ENCODE data around the gene ADISSP. TPM values are rescaled to one million over a fixed set of nuclear protein-coding genes. Genes with fewer than 3 reads are reported as not detected.

The ADISSP gene
- total RNA-seq, 1 donor from 2014 or later, result 24.3 TPM

DNA sequence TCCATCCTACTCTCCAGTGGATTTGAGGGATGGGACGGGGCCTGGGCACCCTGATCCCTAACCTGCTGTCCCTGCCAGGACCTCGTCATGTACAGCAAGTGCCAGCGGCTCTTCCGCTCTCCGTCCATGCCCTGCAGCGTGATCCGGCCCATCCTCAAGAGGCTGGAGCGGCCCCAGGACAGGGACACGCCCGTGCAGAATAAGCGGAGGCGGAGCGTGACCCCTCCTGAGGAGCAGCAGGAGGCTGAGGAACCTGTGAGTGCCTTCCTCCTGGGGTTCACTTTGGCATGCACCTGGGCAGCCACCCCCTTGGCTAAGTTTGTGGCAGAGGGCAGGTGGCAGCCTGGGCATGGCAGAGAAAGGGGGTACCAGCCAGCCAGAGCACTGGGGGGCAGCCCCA, 34.3 kb upstream of the ADISSP start:
- Mint-ChIP-seq H3K36me3 (ENCODE audit: unreplicated experiment) (peaks cover 66% of the 10 kb centered on the region), H3K27me3 (ENCODE audit: unreplicated experiment) (no peaks in the 10 kb centered on the region), H3K27ac (ENCODE audit: unreplicated experiment) (peak overlapping the region; percentile 83), H3K4me3 (ENCODE audit: unreplicated experiment) (no peak overlapping the region), H3K4me1 (ENCODE audit: unreplicated experiment) (peaks cover 92% of the 10 kb centered on the region), H3K9me3 (ENCODE audit: unreplicated experiment) (no peaks in the 10 kb centered on the region)
- no peak for DNase-seq (ENCODE audit: extremely low spot score, unreplicated experiment)
- TF ChIP-seq, protein P1, sequence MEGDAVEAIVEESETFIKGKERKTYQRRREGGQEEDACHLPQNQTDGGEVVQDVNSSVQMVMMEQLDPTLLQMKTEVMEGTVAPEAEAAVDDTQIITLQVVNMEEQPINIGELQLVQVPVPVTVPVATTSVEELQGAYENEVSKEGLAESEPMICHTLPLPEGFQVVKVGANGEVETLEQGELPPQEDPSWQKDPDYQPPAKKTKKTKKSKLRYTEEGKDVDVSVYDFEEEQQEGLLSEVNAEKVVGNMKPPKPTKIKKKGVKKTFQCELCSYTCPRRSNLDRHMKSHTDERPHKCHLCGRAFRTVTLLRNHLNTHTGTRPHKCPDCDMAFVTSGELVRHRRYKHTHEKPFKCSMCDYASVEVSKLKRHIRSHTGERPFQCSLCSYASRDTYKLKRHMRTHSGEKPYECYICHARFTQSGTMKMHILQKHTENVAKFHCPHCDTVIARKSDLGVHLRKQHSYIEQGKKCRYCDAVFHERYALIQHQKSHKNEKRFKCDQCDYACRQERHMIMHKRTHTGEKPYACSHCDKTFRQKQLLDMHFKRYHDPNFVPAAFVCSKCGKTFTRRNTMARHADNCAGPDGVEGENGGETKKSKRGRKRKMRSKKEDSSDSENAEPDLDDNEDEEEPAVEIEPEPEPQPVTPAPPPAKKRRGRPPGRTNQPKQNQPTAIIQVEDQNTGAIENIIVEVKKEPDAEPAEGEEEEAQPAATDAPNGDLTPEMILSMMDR (IDR thresholded peaks at IDR 0.05), result no peak

DNA sequence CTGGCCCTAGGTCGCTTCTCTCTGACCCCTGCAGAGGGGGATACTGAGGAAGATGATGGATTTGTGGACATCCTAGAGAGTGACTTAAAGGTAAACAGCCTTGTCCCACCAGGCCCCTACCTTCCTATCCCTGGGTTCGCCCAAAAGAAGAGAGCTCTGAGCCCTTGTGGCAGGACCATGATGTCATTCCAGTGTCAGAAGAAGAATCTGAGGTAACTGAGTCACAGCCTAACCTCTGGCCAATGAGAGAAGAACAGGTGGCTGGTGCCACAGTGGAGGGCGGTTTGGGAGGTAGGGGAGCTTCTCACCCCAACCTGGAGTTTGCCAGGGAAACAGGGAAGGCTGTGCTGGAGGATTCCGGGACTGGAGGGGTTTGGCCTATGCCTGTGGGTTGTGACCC, 33.7 kb upstream of the ADISSP start:
- peaks cover 64% of the 10 kb centered on the region for H3K36me3 Mint-ChIP-seq (ENCODE audit: unreplicated experiment)
- TF ChIP-seq, protein P1 (IDR thresholded peaks at IDR 0.05), result no peak
- DNase-seq (ENCODE audit: extremely low spot score, unreplicated experiment), result no peak
- H3K27ac Mint-ChIP-seq (ENCODE audit: unreplicated experiment), result peak overlapping the region; percentile 83
- no peak overlapping the region for H3K4me3 Mint-ChIP-seq (ENCODE audit: unreplicated experiment)
- H3K4me1 Mint-ChIP-seq (ENCODE audit: unreplicated experiment), result peaks cover 87% of the 10 kb centered on the region
- H3K27me3 Mint-ChIP-seq (ENCODE audit: unreplicated experiment), result no peaks in the 10 kb centered on the region
- H3K9me3 Mint-ChIP-seq (ENCODE audit: unreplicated experiment), result no peaks in the 10 kb centered on the region

DNA sequence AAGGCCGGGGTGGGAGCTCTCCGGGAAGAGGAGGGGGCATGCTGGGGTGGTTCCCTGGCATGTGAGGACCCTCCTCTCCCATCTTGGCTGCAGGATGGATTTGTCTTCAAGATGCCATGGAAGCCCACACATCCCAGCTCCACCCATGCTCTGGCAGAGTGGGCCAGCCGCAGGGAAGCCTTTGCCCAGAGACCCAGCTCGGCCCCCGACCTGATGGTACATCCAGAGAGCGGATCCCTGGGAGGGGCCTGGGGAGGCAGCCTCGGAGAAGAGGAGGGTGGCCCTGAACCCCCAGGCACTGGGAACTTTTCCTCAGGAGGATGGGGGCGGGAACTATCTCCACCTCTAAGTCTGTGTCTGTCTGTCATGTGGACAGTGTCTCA, 33.3 kb upstream of the ADISSP start:
- H3K4me3 Mint-ChIP-seq (ENCODE audit: unreplicated experiment), result no peak overlapping the region
- DNase-seq (ENCODE audit: extremely low spot score, unreplicated experiment), result no peak
- H3K27me3 Mint-ChIP-seq (ENCODE audit: unreplicated experiment), result no peaks in the 10 kb centered on the region
- H3K9me3 Mint-ChIP-seq (ENCODE audit: unreplicated experiment), result no peaks in the 10 kb centered on the region
- TF ChIP-seq, protein P1 (IDR thresholded peaks at IDR 0.05), result no peak
- peaks cover 84% of the 10 kb centered on the region for H3K4me1 Mint-ChIP-seq (ENCODE audit: unreplicated experiment)
- peak overlapping the region; percentile 83 for H3K27ac Mint-ChIP-seq (ENCODE audit: unreplicated experiment)
- peaks cover 62% of the 10 kb centered on the region for H3K36me3 Mint-ChIP-seq (ENCODE audit: unreplicated experiment)

DNA sequence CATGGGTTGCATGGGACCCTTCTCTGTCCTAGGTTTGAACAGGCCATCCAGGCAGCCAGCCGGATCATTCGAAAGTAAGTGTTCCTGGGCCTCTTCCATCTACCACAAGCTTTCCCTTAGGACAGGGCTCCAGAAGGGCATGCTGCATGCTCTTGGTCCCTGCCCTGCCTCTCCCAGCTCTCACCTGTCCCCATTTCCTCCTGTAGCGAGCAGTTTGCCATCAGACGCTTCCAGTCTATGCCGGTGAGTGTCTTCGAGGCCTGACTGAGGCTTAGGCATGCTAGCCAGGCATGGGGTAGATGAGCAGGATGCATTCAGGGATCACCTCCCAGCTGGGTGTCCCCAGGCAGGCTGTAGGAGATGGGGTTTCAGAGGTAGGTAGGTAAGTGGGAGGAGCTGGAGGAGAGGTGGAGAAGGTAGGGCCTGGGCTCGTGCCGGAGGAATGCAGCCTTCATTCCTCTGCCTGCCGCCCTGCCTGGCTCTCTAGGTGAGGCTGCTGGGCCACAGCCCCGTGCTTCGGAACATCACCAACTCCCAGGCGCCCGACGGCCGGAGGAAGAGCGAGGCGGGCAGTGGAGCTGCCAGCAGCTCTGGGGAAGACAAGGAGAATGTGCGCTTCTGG, 32.8 kb upstream of the ADISSP start:
- Mint-ChIP-seq H3K9me3 (ENCODE audit: unreplicated experiment) (no peaks in the 10 kb centered on the region), H3K27me3 (ENCODE audit: unreplicated experiment) (no peaks in the 10 kb centered on the region), H3K27ac (ENCODE audit: unreplicated experiment) (peak overlapping the region; percentile 64), H3K36me3 (ENCODE audit: unreplicated experiment) (peaks cover 59% of the 10 kb centered on the region), H3K4me3 (ENCODE audit: unreplicated experiment) (peak overlapping the region; percentile 32), H3K4me1 (ENCODE audit: unreplicated experiment) (peaks cover 84% of the 10 kb centered on the region)
- no peak for DNase-seq (ENCODE audit: extremely low spot score, unreplicated experiment)
- TF ChIP-seq, protein P1 (IDR thresholded peaks at IDR 0.05), result no peak

DNA sequence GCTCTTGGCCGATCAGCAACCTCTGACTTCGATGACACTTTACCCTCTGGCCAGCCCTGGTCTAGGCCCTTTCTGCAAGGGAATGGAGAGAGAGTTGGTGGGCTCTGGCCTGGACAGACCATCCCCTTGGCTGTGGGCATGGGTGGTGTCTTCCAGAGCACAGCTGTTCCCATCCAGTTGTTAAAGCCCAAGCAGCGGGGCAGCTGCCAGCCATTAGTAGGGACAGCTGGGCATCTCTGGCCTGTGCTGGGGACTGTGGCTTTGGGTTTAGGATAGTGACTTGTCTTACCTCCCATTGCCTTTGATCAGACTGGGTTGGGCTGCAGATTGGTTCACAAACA, 31.3 kb upstream of the ADISSP start:
- H3K4me3 Mint-ChIP-seq (ENCODE audit: unreplicated experiment), result peak overlapping the region; percentile 94
- H3K9me3 Mint-ChIP-seq (ENCODE audit: unreplicated experiment), result no peaks in the 10 kb centered on the region
- TF ChIP-seq, protein P1 (IDR thresholded peaks at IDR 0.05), result no peak
- peaks cover 46% of the 10 kb centered on the region for H3K36me3 Mint-ChIP-seq (ENCODE audit: unreplicated experiment)
- H3K27me3 Mint-ChIP-seq (ENCODE audit: unreplicated experiment), result no peaks in the 10 kb centered on the region
- H3K4me1 Mint-ChIP-seq (ENCODE audit: unreplicated experiment), result peaks cover 74% of the 10 kb centered on the region
- peak overlapping the region; percentile 90 for H3K27ac Mint-ChIP-seq (ENCODE audit: unreplicated experiment)
- DNase-seq (ENCODE audit: extremely low spot score, unreplicated experiment), result no peak
